NT2/D1 (cell line): ENCODE data around the gene TRIM15.

Source experiments
- SUZ12 ChIP-seq: IDR thresholded peaks from 2 replicates; pipeline ENCODE4 v1.6.1; 2011; ENCODE audit not compliant: insufficient read length, insufficient read depth; ENCODE audit errors: extremely low read depth
- YY1 ChIP-seq: IDR thresholded peaks from 2 replicates; pipeline ENCODE4 v1.6.1; 2011; ENCODE audit not compliant: insufficient read length, insufficient read depth
- ZNF274 ChIP-seq: IDR thresholded peaks from 2 replicates; pipeline ENCODE4 v1.6.1; 2011; ENCODE audit warnings: mild to moderate bottlenecking, low read depth, low read length

GRCh38 chr6:30149858-30150550 lies 13.3 kb upstream of the TRIM15 start:
- TF ChIP-seq YY1, result no peak
- TF ChIP-seq SUZ12, result no peak
- TF ChIP-seq ZNF274, result no peak
